ENCODE data around the gene CTCFL. TPM values are rescaled to one million over a fixed set of nuclear protein-coding genes. Genes with fewer than 3 reads are reported as not detected.

Gene CTCFL
- total RNA-seq, 1 experiment from 2014 or later, result not detected

DNA sequence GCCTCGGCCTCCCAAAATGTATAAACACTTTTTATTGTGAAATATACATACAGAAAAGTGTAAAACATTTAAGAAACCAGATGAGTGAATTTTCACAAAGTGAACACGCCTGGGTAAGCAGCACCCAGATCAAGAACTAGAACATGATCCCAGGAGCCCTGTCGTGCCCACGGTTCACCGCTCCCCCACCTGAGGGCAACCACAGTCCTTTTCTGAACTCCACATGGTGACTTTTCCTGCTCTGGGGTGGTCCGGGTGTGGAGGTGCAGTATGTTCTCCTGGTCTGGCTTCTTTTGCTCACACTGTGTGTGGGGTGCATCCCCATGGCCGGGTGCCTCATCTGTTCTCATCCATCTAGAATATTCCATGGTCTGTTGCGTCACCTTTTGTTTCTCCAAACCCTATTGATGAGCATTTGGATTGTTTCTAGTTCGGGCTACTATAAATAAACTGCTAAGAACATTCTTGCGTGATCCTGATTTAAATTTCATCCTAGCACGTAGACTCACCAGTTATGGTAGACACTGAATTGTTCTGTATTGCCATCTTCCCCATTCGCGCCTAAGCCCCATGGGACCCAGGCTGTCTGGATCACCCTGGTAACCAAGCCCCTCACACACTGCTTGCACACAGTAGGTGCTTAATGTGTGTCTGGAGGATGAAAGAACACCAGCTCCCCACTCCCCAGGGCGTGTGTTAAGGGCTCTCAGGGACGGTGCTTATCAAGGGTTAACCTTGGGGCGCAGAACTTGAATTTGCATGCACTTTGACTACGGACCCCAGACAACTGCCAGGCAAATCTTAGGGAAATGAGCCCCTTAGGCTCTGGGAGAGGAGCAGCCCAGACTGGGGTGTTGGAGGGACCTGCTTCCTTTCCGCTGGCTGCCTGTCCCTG is 56.2 kb downstream of the CTCFL start:
- no peak for DNase-seq (ENCODE audit: low read depth)

GRCh38 chr20:57467742-57468141 is 57.2 kb downstream of the CTCFL start:
- no peak for DNase-seq (ENCODE audit: low read depth)

DNA sequence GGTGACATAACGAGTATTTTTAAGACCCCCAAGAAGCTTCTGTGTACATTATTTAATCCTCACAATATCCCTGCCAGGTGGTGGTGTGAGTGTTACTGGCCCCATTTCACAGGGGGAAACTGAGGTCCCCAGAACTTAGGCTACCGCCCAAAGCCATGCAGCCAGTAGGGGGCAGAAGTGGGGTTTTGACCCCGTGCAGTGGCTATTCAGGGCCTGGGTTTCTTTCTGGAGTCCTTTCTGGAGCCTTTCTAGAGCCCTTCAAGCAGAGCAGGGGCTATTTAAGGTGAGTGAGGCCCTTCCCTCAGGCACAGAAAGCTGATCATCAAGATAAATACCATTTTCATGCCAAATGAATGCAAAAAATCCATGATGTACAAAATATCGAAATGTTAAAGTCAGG is 59.0 kb downstream of the CTCFL start:
- DNase-seq (ENCODE audit: low read depth), result no peak

DNA sequence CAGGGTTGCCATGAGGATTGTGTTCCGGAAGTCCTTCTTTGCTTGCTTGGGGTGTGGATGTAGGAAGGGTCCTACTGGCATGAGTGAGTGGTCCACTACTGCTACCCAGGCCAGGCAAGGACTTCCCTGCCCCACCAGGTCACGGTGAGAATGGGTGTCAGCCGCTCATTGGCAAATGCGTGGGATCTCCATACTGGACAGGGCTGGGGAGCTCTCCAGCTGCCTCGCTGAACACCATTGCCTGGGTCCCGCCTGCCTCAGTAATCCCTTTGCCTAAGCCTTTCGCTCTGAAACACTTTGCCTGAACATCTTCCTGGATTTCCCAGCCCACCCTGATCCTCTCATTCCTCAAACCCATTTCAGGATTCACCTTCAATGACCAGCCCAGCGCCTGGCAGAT is 59.5 kb downstream of the CTCFL start:
- no peak for DNase-seq (ENCODE audit: low read depth)

GRCh38 chr20:57464642-57465211 is 60.2 kb downstream of the CTCFL start:
- DNase-seq (ENCODE audit: low read depth), result no peak

DNA sequence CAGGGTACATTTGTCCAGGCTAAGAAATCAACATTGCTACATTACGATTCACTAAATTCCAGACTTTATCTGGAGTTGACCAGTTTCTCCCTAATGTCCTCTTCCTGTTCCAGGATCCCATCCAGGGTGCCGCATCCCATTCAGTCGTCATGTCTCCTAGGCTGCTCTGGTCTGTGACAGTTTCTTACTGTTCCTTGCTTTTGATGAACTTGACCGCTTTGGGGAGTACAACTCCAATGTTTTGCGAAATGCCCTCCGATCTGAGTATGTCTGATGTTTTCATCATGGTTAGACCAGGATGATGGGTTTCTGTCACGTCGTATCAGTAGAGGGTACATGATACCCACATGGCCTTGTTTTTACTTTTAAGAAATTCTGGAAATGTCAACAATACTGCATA is 62.2 kb downstream of the CTCFL start:
- no peak for DNase-seq (ENCODE audit: low read depth)

DNA sequence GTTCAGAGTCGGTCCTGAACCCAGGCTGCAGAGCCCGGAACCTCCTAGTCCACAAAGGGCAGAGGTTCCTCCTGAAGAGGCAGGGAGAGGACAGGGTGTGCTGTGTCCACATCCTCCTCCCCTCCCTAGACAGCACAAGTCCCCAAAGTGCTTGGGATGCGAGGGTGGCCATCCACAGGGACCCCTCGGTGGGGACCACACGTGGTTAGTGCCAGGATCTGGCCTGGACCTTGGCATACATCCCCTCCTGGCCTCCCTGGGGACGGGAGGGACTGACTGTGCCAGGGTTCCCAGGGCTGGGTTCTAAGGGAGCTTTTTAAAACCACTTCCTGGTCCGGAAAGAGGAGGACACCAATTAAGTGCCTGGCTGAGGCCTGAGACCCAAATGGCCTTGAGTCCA is 63.2 kb downstream of the CTCFL start:
- DNase-seq (ENCODE audit: low read depth), result no peak

GRCh38 chr20:57460781-57461465 is 64.0 kb downstream of the CTCFL start:
- DNase-seq (ENCODE audit: low read depth), result no peak

GRCh38 chr20:57459897-57460296 is 65.0 kb downstream of the CTCFL start:
- no peak for DNase-seq (ENCODE audit: low read depth)

- no peak for DNase-seq (ENCODE audit: low read depth)
Measured at GRCh38 chr20:57459278-57459677, 65.7 kb downstream of the CTCFL start.

DNA sequence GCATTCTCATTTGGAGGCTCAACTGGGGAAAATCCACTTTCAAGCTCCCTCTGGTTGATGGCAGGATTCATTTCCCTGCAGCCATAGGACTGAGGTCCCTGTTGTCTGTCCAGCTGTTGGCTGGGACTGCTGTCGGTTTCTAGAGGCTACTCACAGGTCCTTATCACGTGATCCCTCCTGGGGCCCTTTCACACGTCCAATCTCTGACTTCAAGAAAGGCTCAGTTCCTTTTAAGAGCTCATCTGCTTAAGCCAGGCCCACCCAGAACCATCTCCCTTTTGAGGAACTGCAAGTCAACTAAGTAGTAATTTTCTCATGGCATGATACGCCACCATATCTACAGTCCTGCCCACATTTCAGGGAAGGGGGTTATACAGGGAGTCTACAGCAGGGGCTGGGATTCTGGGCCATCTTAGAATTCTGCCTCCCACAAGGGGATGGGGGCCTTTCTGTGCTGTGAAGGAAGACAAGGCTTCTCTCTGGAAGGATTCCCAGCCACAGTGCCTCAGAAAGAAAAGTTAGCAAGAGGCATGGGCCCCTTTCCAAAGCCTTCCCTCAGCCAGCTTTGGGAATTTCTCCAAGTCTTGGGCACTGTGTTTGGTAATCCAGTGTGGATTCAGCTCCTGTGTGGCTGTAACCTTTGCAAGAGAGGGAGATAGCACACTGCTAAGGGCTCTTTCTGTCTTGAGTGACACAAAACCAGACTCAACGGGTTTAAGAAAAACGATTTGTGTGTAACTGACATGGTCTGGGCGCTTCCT is 66.4 kb downstream of the CTCFL start:
- DNase-seq (ENCODE audit: low read depth), result no peak

GRCh38 chr20:57457243-57458095 is 67.5 kb downstream of the CTCFL start:
- DNase-seq (ENCODE audit: low read depth), result peak; percentile 33

GRCh38 chr20:57456116-57456515 is 68.8 kb downstream of the CTCFL start:
- DNase-seq (ENCODE audit: low read depth), result no peak

- no peak for DNase-seq (ENCODE audit: low read depth)
Measured at GRCh38 chr20:57455386-57455785, 69.6 kb downstream of the CTCFL start.

DNA sequence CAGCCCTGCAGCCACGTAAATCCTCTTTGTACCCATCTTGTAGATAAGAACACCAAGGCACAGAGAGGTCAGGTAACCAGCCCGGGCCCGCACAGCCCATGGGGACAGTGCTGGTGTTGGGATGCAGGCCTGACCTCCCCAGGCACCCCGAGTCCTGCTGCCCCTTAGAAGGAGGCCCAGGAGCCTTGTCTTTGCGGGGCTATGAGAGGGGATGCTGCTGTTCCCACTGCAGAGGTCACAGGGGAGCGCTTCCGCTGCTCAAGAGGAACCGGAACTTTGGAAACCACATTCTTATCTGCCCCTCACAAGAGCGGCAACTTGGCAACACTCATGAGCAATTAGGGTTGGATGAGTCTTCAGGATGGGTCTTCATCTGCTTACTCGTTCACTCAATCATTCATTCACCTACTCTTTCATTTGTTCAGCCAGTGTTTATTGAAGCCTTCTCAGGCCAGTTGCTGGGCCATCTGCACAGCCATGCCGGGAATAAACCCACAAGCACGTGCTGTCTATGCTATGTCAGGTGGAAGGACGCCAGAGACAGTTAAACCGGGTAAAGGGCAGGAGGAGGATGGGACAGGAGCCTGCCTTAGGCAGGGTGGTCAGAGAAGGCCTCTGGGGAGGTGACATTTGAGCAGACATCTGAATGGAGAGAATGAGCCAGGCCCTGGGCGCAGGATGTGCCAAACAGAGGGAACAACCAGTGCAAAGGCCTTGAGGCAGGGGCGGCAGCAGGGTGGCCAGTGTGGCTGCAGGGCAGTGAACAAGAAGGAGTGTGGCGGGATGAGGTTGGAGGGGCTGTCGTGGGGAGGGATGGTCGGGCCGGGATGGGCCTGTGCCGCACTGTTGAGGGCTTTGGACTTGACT is 72.9 kb downstream of the CTCFL start:
- DNase-seq (ENCODE audit: low read depth), result no peak

DNA sequence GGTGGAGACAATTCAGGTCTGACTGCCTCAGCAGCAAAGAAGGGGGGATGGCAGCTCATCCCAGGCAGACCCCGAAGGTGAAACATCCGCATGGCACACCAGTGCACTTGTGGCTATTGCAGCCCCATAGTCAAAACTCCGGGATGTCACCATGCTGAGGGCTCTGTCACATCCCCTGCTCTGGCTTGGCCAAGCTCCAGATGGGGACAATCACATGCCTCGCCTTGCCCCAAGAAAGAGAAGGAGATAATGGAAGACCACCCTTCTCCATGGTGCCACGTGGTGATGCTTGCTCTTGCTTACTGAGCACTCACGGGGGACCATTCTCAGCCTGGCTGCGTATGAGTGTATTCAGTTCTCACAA is 73.5 kb downstream of the CTCFL start:
- DNase-seq (ENCODE audit: low read depth), result no peak

- DNase-seq (ENCODE audit: low read depth), result no peak
Measured at GRCh38 chr20:57450931-57451330, 74.0 kb downstream of the CTCFL start.

DNA sequence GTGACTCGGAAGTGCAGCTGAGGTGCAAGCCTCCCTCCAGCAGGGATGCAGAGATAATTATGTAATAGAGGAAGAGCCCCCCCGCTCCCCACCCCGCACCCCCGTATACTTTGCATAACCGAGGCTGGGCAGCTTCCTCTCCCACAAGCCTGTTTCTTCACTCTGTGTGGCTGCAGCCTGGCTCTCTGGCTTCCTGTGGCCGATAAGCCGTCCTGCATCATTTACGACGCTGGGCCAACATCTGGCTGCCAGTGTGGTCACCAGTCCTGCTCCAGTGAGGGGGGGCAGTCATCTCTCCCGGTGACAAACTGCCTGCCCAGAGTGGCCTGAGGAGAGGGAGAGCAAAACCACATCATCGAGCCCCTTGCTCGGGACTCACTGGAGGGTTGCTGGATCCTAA is 74.5 kb downstream of the CTCFL start:
- no peak for DNase-seq (ENCODE audit: low read depth)

GRCh38 chr20:57449398-57450354 is 75.3 kb downstream of the CTCFL start:
- DNase-seq (ENCODE audit: low read depth), result no peak

All from HT1080 (cell line).